ENCODE results near the gene HBP1.

DNA sequence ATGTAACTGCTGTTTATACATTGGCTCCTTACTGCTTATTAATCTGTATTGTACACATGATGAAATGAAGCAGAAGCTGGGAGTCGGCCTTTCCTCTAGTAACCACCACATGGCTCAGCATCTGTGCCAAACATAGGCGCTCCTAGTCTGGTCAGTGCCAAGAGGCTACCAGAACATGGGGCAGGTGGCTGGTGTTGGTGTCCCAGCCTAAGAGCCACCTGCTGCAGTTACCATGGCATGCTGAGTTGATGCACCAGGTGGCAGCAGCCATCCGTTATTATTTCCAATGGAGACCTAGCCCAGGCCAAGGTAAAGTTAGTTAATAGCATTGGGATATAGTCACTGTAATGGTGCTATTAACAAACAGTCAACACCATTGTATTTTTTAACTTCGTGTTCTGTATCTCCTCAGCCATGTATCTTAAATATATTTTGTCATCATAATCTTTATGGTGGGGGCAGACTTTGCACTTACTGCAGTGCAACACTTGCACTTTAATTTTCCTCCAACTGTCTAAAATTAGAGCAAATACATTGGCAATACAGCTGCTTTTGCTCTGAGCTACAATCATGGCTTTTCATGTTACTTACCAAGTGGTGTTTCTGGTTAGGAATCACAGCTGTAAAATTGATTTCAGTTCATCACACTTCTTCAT, 33.1 kb downstream of the HBP1 start:
- no peak for TF ChIP-seq SUZ12 (IDR thresholded peaks at IDR 0.05; ENCODE audit: extremely low read depth, insufficient read depth, insufficient read length)
- no peak for TF ChIP-seq YY1 (IDR thresholded peaks at IDR 0.05; ENCODE audit: insufficient read depth, insufficient read length)

Measured in NT2/D1 (cell line).